Activated naive CD8-positive, alpha-beta T cell treated with anti-CD3 and anti-CD28 coated beads, Interleukin-2, amount 50 U/mL, for 16 hours (primary cell): ENCODE measurements around the gene CD4.

Experiments used
- DNase-seq: peaks from one replicate; pipeline ENCODE4 v3.0.0-alpha.2; 2020; ENCODE audit warnings: low read depth, low spot score

The CD4 gene

DNA sequence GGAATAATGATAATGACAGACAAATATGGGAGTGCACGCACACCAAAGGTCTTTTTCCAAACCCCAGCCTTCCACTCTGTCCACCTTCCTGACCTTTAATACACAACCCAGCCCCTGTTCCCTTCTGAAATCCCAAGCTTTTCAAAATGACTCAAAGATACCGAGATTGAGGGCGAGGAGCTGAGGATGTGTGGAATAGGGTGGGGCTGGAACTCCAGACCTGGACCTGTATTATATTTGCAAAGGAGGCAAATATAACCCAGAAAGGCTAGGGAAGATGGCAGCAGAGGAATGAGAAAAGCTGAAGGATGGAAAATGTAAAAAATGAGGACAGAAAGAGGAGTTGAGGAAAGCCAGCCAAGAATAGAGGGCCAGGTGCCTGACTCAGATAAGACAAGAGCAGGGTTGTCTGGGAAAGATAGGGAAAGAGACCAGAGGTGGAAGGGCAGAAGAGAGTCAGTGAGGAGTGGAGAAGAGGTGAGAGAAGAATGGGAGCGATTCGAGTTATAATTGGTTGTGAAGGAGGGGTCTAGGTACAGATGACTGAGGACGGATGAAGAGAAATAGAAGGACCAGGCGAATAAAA is 24.2 kb upstream of the CD4 start:
- no peak for DNase-seq

DNA sequence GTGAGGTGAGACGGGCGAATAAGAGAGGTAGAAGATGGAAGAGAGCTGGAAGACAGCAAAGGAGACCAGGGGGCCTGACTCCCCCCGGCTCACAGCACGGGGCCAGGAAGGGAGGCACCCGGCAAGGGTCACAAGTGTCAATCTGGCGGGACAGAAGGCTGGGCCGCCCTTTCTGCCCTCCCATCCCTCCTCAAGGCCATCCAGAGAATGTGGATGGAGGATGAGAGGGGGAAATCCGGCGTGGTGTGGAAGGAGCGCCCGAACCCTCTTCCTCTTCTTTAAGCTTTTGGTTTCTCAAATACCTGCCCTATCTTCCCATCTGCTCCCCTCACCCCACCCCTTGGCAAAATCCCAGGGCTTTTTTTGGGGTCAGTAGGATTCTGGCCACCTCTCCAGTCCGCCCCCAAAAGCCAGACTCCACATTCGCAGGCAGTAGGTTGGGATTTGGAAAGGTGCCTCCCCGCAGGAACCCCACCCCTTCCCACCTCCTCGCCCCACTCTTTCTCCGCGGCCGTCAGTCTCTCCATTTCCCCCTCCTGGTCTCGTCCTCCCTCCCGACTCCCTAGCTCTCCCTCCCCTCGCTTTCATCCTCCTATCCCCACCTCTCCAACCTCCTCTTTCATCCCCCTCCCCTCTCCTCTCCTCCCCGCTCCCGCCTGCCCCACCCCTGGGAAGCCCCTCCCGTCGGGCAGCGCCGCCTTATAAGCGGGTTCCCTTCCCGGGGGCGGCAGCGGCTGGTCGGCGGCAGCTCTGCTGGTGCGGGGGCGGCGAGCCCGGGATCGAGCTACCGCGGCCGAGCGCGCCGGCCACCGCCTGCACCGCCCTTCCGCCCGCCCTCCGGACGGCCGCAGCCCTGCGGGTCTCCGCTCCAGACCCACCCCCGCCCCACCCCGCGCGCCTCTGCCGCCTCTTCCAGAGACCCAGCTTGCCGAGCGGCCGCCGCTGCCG is 23.4 kb upstream of the CD4 start, which contains the start of gene PTMS:
PTMS (plus strand) TSS at position 730 of the 948 bp plus-strand sequence. CDS start 343 bp downstream, outside the sequence.
- DNase-seq = no peak

DNA sequence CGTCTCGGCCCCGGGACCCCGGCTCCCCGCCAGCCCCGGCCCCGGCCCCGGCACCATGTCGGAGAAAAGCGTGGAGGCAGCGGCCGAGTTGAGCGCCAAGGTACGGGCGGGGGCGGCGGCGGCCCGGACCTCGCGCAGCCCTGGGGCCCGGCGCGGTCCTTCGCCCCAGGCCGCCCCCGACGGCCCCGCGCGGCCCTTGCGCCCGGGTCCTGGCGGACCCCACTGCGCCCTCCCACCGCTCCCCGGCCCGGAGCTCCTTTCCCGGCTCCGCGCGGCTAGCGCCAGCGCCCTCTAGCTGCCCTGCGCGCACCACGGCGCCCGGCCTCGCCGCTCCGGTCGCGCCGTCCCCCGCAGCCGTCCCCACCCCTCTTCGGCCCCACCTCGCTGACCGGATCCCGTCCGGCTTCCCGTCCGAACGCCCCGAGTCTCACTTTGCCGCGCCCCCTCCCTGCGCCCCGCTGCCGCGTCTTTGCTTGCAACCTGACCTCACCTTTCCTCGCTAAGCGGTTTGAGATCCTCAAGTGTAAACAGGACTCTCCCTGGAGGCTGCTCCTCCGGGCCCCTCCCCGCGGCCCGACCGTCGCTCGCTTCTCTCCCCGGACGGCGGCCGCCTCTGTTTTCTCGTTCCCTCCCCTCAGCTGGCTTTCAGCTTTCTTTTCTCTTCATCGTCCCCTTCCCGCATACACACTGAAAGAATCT is 22.5 kb upstream of the CD4 start:
- DNase-seq = no peak

DNA sequence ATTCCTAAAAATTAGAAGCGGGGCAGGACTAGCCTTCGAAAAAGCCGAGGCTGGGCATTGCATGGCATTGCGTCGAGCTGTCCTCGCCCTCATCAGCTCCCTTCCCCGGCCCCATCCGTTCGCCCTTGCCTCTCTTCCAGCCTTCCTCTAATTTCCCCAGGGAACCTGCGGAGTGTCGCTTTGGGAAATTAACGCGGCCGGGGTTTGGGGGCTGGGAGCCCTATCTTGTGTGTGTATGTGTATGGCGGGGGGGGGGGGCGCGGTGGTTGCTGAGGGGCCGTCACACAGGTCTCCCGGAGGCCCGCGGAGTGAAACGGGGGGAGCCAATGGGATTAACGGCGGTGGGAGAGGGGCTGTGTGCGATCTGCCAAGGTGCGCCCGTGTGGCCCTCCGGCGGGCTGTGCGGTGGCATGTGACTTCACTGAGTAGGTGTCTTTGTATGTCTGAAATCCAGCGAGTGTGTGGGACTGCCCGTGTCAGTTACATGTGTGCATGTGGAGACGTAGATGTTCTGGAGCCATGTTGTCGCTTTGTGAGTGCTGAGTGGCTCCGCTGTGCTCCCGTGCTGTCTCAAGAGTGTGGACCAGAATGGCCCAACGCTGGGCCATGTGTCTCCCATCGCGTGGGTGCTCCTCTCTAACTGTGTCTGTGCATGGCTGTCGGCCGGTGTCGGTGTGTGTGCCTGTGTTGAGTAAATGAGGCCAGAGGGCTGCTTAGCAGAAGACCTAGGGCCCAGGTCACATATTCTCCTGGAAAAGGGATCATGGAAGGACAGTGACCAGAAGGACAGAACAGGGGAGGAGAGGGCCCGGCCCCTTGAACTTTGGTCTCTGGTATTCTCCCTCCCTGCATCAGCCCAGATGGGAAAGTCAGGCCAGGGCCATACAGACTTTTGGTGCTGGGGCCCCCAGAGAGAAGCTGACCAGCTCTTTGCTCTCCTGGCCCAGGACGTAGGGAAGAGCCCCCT is 21.7 kb upstream of the CD4 start:
- DNase-seq = no peak

DNA sequence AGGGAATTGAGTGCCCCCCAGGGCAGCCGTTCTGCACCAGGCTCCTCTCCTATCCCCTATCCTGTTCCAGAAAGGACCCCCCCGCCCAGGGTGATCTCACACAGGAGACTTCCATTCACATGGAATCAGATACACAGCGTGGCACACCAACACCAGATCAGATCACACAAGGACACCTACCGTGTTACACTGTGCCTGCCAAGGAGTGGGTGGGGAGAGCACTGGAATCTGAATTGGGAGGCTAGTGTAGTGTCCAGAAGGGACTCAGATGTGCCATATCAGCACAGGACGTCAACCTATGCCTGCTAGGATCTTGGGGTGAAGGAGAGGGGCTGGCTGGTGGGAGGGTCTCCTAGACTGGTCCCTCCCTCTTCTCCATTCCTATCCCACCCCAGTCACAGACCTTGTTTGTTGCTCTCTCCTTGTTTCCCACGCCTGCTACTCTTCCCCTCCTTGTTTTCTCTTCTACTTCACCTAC is 20.9 kb upstream of the CD4 start:
- no peak for DNase-seq

DNA sequence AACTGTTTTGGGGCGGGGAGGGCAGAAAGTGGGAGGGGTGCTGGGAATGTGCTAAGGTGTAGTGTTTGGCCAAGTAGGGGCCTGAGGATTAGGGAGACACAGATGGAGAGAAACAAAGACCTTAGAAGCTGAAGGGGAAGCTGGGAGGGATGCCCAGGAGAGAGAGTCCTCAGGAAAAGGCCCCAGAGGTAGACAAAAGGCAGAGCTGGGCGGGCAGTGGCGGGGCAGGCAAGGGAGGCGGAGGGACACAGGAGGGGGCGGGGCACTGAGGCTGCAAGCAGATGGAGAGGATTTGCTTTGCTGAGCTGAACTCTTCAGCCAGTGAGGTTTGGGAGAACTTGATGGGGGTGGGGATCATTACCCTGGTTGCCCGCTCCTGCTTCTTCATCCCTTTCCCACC is 20.3 kb upstream of the CD4 start:
- DNase-seq = no peak

DNA sequence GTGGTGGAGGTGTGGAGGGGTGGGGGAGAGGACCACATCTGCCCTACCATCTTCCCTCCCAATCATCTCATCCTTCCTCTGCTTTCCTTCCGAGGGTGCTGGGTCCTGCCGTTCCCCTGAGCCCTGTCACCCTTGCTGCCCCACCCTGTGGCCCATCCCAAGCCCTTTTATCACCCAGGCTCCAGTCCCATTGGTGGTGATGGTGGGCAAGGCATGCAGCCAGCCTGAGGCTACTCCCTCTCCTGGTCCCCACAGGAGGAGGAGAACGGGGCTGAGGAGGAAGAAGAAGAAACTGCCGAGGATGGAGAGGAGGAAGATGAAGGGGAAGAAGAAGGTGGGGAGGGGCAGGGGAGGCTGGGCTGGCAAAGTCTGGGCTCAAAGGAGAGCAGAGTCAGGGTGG is 19.7 kb upstream of the CD4 start:
- DNase-seq = no peak

DNA sequence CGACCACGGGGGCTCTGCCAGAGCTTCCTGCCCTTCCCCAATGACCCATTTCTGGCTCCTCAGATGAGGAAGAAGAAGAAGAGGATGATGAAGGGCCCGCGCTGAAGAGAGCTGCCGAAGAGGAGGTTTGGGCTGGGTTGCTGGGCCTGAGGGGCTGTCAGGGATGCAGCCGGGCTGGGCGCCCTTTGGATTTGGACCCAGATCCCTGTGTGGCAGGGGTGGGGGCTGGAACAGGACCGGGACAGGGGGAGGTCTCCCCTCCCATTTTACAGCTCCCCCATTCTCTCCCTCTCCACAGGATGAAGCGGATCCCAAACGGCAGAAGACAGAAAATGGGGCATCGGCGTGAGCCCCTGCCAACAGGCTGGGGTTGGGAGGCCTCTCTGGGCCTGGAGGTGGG is 19.2 kb upstream of the CD4 start:
- DNase-seq = no peak

DNA sequence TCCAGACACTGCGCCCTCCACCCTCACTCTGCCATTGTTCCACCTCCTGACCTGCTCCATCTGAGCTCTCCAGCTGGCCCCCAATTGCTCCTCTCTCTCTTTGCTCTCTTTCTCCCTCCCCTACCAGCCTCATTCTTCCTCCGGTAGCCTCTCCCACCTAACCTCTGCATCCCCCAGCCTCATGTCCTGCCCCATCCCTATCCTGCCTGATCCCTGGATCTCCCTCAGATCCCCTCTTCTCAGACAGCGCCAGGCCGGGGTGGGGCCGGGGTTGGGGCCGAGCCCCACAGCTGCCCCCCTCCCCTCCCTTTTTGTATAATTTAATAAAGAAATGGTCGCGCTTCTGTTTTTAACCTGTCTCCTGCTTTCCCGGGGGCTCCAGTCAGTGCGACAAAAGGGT is 18.7 kb upstream of the CD4 start:
- no peak for DNase-seq

DNA sequence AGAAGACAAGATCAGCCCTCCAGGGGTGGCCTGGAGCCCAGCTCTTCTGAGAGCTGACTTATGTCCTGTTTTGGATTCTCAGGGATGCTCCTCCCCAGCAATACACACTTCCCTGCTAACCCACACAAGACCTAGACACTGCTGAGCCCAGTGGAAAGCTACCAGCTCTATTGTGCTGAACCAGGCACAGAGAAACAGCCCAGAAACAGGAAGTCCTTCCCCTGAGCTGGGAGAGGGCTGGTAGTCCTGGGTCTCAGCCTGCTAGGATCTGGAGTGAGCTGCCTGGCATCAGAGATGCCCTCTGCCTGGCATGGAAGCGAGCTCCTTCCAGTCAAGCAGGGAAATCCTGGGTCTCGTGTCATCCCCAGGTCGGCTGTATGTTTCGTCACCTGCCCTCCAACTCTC is 18.2 kb upstream of the CD4 start:
- DNase-seq = no peak

DNA sequence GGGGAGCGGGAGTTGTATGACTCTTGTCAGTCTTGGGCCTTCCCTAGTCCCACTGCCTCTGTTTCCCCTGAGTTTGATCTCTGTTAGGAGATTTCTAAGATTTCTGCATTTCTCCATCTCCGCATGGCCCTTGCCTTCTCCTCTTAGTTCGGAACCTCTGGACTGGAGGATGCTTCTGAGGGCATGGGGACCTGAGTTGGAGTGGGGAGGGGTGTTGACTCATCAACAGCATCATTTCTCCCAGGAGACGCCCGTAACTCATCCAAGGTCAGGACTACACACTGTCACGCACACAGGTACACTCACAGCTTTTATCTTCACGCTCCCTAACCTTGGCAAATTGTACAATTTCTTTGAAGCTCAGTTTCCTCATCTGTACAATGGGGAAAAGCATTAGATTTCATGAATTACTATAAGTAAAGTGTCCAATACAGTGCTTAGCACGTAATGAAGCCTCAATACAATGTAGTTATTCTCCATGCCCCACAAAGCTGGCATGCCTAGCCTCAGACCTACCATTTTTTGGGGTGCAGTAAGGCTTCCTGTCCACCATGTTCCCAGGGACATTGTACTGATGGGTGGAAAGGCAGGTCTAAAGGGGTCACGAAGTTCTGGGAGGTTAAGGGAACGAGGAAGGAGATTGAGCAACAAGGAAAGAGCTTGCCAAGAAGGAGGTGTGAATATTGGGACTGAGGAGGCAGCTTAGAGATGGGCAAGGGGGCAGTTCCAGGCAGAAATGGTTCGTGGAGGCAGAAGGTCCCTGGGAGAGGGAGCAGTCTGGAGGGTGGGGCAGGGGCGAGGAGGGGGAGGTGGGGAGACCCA is 17.6 kb upstream of the CD4 start:
- no peak for DNase-seq

DNA sequence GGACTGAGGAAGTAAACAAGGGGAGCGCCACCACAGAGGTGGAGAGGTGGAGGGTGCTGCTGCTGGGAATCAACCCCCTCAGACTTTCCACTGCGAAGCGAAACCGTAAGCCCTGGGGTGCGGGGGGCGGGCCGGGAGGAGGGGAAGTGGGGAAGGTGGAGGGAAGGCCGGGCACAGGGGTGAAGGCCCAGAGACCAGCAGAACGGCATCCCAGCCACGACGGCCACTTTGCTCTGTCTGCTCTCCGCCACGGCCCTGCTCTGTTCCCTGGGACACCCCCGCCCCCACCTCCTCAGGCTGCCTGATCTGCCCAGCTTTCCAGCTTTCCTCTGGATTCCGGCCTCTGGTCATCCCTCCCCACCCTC is 17.0 kb upstream of the CD4 start, which contains the start of gene LAG3:
LAG3 (plus strand) TSS at position 190 of the 365 bp plus-strand sequence. CDS start 333 bp downstream, outside the sequence.
- no peak for DNase-seq

DNA sequence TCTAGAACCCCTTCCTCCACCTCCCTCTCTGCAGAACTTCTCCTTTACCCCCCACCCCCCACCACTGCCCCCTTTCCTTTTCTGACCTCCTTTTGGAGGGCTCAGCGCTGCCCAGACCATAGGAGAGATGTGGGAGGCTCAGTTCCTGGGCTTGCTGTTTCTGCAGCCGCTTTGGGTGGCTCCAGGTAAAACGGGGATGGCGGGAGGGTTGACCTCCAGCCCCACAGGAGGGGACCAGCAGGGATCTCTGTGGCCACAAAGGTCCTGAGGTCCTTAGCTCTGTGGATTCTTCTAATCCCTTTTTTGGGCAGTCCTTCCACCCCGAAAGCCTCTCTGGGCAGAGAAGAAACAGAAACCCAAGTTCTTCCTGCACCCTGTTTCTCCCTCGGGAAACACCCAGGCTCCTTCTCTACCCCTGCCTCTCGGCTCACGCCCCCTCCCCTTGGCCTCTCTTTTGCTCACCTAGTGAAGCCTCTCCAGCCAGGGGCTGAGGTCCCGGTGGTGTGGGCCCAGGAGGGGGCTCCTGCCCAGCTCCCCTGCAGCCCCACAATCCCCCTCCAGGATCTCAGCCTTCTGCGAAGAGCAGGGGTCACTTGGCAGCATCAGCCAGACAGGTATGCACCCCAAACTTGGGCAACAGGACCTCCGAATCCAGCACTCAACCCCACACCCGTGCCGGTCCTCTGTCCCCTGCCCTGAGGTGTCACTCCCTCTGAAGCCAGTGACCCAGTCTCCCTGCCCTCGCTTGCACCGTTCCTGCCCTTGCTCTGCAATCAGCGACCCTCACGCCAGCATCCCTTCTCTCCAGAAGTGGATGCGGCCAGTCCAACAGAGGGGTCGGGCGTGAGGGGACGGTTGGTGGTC is 16.4 kb upstream of the CD4 start:
- no peak for DNase-seq

DNA sequence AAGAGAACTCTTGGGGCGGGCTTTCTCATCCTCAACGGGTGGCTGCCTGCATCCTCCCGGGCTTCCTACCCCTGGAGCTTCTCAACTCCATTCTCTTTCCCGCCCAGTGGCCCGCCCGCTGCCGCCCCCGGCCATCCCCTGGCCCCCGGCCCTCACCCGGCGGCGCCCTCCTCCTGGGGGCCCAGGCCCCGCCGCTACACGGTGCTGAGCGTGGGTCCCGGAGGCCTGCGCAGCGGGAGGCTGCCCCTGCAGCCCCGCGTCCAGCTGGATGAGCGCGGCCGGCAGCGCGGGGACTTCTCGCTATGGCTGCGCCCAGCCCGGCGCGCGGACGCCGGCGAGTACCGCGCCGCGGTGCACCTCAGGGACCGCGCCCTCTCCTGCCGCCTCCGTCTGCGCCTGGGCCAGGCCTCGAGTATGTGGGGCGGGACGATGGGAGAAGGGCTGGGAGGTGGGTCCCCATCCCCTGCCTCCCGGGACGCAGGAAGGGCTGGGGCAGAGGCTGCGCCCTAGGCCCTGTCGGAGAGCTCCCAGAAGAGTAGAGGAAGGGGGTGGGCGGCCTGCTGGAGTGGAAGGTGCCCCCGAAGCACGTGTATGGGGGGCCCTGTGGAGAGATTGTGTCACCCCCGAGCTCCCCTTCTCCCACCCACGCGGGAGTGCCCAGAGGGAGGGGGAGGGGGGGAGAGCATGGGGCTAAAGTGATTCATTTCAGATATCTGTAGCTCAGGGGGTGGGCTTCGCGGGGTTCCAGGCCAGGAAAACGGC is 15.6 kb upstream of the CD4 start:
- no peak for DNase-seq

DNA sequence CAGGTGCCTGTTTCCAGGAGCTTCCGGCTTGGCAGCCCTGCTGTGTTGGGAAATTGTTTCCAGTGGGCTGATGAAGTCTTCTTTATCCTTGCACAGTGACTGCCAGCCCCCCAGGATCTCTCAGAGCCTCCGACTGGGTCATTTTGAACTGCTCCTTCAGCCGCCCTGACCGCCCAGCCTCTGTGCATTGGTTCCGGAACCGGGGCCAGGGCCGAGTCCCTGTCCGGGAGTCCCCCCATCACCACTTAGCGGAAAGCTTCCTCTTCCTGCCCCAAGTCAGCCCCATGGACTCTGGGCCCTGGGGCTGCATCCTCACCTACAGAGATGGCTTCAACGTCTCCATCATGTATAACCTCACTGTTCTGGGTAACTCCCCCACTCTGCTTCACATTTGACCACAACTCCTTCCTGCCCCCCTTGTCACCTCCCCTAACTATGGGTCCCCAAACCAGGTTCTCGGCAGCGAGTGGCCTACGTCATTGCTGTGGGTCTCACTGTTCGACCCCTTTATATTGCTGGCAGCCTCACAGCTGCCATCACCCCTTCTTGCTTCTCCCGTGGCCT is 14.7 kb upstream of the CD4 start:
- DNase-seq = no peak

DNA sequence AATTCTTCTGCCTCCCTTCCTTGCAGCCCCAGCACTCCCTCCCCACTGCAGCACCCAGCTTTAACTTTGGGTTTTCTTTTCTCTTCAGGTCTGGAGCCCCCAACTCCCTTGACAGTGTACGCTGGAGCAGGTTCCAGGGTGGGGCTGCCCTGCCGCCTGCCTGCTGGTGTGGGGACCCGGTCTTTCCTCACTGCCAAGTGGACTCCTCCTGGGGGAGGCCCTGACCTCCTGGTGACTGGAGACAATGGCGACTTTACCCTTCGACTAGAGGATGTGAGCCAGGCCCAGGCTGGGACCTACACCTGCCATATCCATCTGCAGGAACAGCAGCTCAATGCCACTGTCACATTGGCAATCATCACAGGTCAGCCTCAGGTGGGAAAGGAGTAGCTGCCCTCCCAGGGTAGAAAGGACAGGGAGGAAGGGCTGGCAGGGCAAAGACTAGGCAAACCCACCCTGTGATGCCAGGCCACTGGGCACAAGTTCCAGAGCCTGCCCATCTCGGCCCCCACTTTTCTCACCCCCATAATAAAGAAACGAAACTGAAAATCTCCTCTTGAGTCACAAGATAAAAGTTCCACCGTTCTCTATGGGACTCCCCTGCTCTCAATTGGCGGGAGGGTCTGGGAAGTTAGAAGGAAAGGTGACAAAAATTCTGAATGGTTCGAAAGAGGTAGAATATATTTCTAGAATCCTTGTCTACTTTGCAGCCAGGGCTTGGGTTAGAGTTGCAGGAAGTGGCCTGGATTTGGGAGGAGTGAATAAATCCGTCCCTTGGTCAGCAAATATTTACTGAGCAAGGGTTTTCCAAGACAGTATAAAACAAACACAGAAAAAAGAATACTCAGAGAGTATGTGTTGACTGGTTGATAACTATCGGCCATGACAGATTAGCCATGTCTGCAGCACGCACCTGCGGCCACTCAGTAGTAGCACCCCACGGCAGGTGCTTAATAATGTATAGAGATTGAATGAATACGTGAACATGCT is 13.8 kb upstream of the CD4 start:
- no peak for DNase-seq

DNA sequence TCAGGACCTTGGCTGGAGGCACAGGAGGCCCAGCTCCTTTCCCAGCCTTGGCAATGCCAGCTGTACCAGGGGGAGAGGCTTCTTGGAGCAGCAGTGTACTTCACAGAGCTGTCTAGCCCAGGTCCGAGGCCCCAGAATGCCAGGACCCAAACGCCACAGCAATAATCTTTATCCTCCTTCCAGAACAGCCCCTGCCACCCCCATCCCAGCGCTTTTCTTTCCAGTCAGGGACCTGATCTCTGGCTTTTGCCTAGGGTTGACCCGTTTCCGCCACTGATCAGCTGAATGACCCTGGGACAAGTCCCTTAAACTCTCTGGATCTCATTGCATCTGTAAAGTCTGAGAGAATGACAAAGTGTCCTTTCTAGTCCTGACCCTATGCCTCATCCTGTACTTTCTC is 11.9 kb upstream of the CD4 start:
- no peak for DNase-seq
